HepG2 (cell line): ENCODE results near the gene USP7. TPM values are rescaled to one million over a fixed set of nuclear protein-coding genes. Genes with fewer than 3 reads are reported as not detected.

ENCODE experiments used
- ELF1 ChIP-seq: sonication (generic); formaldehyde crosslinking; IDR thresholded peaks from 2 replicates; pipeline ENCODE4 v1.4.0; 2020; ENCODE audit warnings: missing genetic modification reagents
- EP300 ChIP-seq, 3 experiments: sonication (generic) in 1 of 3; formaldehyde crosslinking in 1 of 3; IDR thresholded peaks; 2 replicates each; pipeline versions ENCODE4 v1.5.1 to v1.6.1; 2011 to 2020; ENCODE audit warnings: low read depth in 2 of 3, low read length in 2 of 3, borderline replicate concordance in 1 of 3, improper control_type of control experiment in 1 of 3, mild to moderate bottlenecking in 1 of 3, missing genetic modification reagents in 1 of 3, moderate library complexity in 1 of 3
- GPN1 ChIP-seq: sonication (generic); formaldehyde crosslinking; IDR thresholded peaks from 2 replicates; pipeline ENCODE4 v1.5.1; 2020; ENCODE audit warnings: missing genetic modification reagents, borderline replicate concordance
- HOXA9 ChIP-seq: sonication (generic); formaldehyde crosslinking; IDR thresholded peaks from 2 replicates; pipeline ENCODE4 v1.8.1; 2022; ENCODE audit warnings: missing genetic modification reagents, mild to moderate bottlenecking, moderate library complexity, borderline replicate concordance
- NFE2L2 ChIP-seq: fragments of 150-350 bp; IDR thresholded peaks from 2 replicates; pipeline ENCODE4 v1.6.1; 2014; ENCODE audit warnings: low read length
- NR2F6 ChIP-seq, 2 experiments: IDR thresholded peaks; 2 replicates each; pipeline ENCODE4 v1.6.1; 2016; ENCODE audit warnings: antibody characterized with exemption in 1 of 2, mild to moderate bottlenecking in 1 of 2
- PRDM10 ChIP-seq: sonication (generic); formaldehyde crosslinking; IDR thresholded peaks from 2 replicates; pipeline ENCODE4 v1.4.0; 2020; ENCODE audit warnings: low read depth, missing genetic modification reagents
- RBFOX2 ChIP-seq: fragments of 200-400 bp; formaldehyde crosslinking; IDR thresholded peaks from 2 replicates; pipeline ENCODE4 v1.6.1; 2017; ENCODE audit warnings: low read depth, mild to moderate bottlenecking, low read length
- SIN3B ChIP-seq: fragments of 150-350 bp; IDR thresholded peaks from 2 replicates; pipeline ENCODE4 v1.6.1; 2014; ENCODE audit warnings: low read length
- SRSF4 ChIP-seq: fragments of 200-400 bp; formaldehyde crosslinking; IDR thresholded peaks from one replicate; pipeline ENCODE4 v1.6.1; 2018; ENCODE audit warnings: mild to moderate bottlenecking, low read depth, low read length, moderate library complexity; ENCODE audit not compliant: poor library complexity, severe bottlenecking
- TBX2 ChIP-seq: sonication (generic); formaldehyde crosslinking; IDR thresholded peaks from 2 replicates; pipeline ENCODE4 v1.5.0; 2020; ENCODE audit warnings: missing genetic modification reagents, mild to moderate bottlenecking, borderline replicate concordance
- ZFP91 ChIP-seq: sonication (generic); formaldehyde crosslinking; IDR thresholded peaks from 2 replicates; pipeline ENCODE4 v1.9.0; 2022; ENCODE audit warnings: missing genetic modification reagents, mild to moderate bottlenecking, borderline replicate concordance
- ZNF280D ChIP-seq: sonication (generic); formaldehyde crosslinking; IDR thresholded peaks from 2 replicates; pipeline ENCODE4 v1.5.1; 2020; ENCODE audit warnings: mild to moderate bottlenecking, missing genetic modification reagents
- ZNF282 ChIP-seq: fragments of 450-650 bp; IDR thresholded peaks from 2 replicates; pipeline ENCODE4 v1.6.1; 2018; ENCODE audit not compliant: partially characterized antibody
- ZNF441 ChIP-seq: sonication (generic); formaldehyde crosslinking; IDR thresholded peaks from 2 replicates; pipeline ENCODE4 v1.7.0; 2021; ENCODE audit warnings: missing genetic modification reagents, borderline replicate concordance
- ZNF703 ChIP-seq: sonication (generic); formaldehyde crosslinking; IDR thresholded peaks from 2 replicates; pipeline ENCODE4 v1.5.1; 2020; ENCODE audit warnings: missing genetic modification reagents, mild to moderate bottlenecking, moderate library complexity, borderline replicate concordance
- ZNF792 ChIP-seq: IDR thresholded peaks from 2 replicates; pipeline ENCODE4 v1.6.1; 2016
- polyA plus RNA-seq, 8 experiments: library from polyadenylated mRNA; depleted of rRNA in 3 of 8; stranded (reverse) in 7 of 8; unstranded in 1 of 8; fragments of >200 nt; fragmentation: Illumina TruSeq in 4 of 8; extraction: Trizol in 4 of 8; gene quantifications; 2 replicates each; pipeline versions ENCODE4 v1.2.1 to v1.2.3, GENCODE V29; 2011 to 2016; ENCODE audit warnings: low read depth in 4 of 8, missing spikeins in 1 of 8, mixed read lengths in 1 of 8; ENCODE audit not compliant: insufficient read depth in 1 of 8
- total RNA-seq, 5 experiments: library from RNA; depleted of rRNA; stranded (reverse); fragments of >200 nt; fragmentation: Illumina TruSeq; extraction: Trizol; gene quantifications; 2 replicates each; pipeline ENCODE4 v1.2.3, GENCODE V29; 2016; ENCODE audit warnings: low read depth in 1 of 5

Gene USP7
- total and polyA plus RNA-seq, 2 of the 13 experiments (the other 11 are each of a cell fraction or from before 2014, with no cell fraction given), result 52.5 to 173 TPM

GRCh38 chr16:8859913-8860881 lies 103.5 kb downstream of the USP7 start (continued):
- TF ChIP-seq SRSF4 (no peak), TBX2 (CRISPR knock-in tag) (peak; percentile 75), ELF1 (CRISPR knock-in tag) (0 out of 2 replicates have a peak, but pooled peaks have one; percentile 37), ZNF441 (peak; percentile 49; the same call in 1 of the 2 replicates), PRDM10 (peak; percentile 45; the same call in 1 of the 2 replicates), ZNF703 (CRISPR knock-in tag) (peak; percentile 63; the same call in 1 of the 2 replicates), EP300 (IDR thresholded peaks at IDR 0.05; ENCODE audit: low read depth in 2 of 2, low read length in 2 of 2) (peak; percentile 42 to 95; a peak in 3 of 4 replicates), EP300 (CRISPR knock-in tag; IDR thresholded peaks at IDR 0.05; ENCODE audit: borderline replicate concordance) (peak; percentile 81), NFE2L2 (no peak), ZNF282 (no peak), ZNF792 (CRISPR knock-in tag) (peak; percentile 81; the same call in 1 of the 2 replicates), GPN1 (CRISPR knock-in tag) (no peak), HOXA9 (no peak), SIN3B (no peak), NR2F6 (IDR thresholded peaks at IDR 0.05) (peak; percentile 100), NR2F6 (CRISPR knock-in tag; IDR thresholded peaks at IDR 0.05) (peak; percentile 100), ZNF280D (no peak), ZFP91 (CRISPR knock-in tag) (peak; percentile 69), RBFOX2 (no peak; the same call in 1 of the 2 replicates)
